ENCODE results near the gene TIAM1.

Gene TIAM1

GRCh38 chr21:31382060-31382459, 38.0 kb upstream of the TIAM1 start:
- no peaks in the 10 kb centered on the region for H3K27me3 ChIP-seq (replicated peaks)
- DNase-seq, result no peak
- no peaks in the 10 kb centered on the region for H3K36me3 ChIP-seq (replicated peaks)
- TF ChIP-seq CTCF (IDR thresholded peaks at IDR 0.05; ENCODE audit: low read depth, low read length, missing control alignments), result no peak
- no peak overlapping the region for H3K27ac ChIP-seq
- no peak overlapping the region for H3K4me3 ChIP-seq (ENCODE audit: low read depth, low read length)
- in situ Hi-C loops (cut with HindIII; ENCODE audit: low pct_ligation_motif_present, low sequenced_read_pairs), result no loop called here

- Histone ChIP-seq H3K4me3 (ENCODE audit: low read depth, low read length) (no peak overlapping the region), H3K36me3 (replicated peaks) (no peaks in the 10 kb centered on the region), H3K27me3 (replicated peaks) (no peaks in the 10 kb centered on the region), H3K27ac (no peak overlapping the region)
- in situ Hi-C loops (cut with HindIII; ENCODE audit: low pct_ligation_motif_present, low sequenced_read_pairs), result no loop called here
- no peak for DNase-seq
- TF ChIP-seq CTCF (IDR thresholded peaks at IDR 0.05; ENCODE audit: low read depth, low read length, missing control alignments), result no peak
Measured at GRCh38 chr21:31376301-31376700, 32.2 kb upstream of the TIAM1 start.

- no peak for DNase-seq
- in situ Hi-C loops (cut with HindIII; ENCODE audit: low pct_ligation_motif_present, low sequenced_read_pairs), result no loop called here
- Histone ChIP-seq H3K27me3 (replicated peaks) (no peaks in the 10 kb centered on the region), H3K27ac (no peak overlapping the region), H3K36me3 (replicated peaks) (no peaks in the 10 kb centered on the region), H3K4me3 (ENCODE audit: low read depth, low read length) (no peak overlapping the region)
- no peak for TF ChIP-seq CTCF (IDR thresholded peaks at IDR 0.05; ENCODE audit: low read depth, low read length, missing control alignments)
Measured at GRCh38 chr21:31374395-31374794, 30.3 kb upstream of the TIAM1 start.

- Histone ChIP-seq H3K27me3 (replicated peaks) (no peaks in the 10 kb centered on the region), H3K27ac (no peak overlapping the region), H3K4me3 (ENCODE audit: low read depth, low read length) (no peak overlapping the region), H3K36me3 (replicated peaks) (no peaks in the 10 kb centered on the region)
- no peak for TF ChIP-seq CTCF (IDR thresholded peaks at IDR 0.05; ENCODE audit: low read depth, low read length, missing control alignments)
- no peak for DNase-seq
- in situ Hi-C loops (cut with HindIII; ENCODE audit: low pct_ligation_motif_present, low sequenced_read_pairs), result no loop called here
Measured at GRCh38 chr21:31372471-31372765, 28.4 kb upstream of the TIAM1 start.

- DNase-seq, result no peak
Measured at GRCh38 chr21:31371715-31372470, 27.8 kb upstream of the TIAM1 start.

More at GRCh38 chr21:31371715-31372470, 27.8 kb upstream of the TIAM1 start:
- no peak overlapping the region for H3K4me3 ChIP-seq (ENCODE audit: low read depth, low read length)
- no peaks in the 10 kb centered on the region for H3K27me3 ChIP-seq (replicated peaks)
- H3K36me3 ChIP-seq (replicated peaks), result no peaks in the 10 kb centered on the region
- no peak for TF ChIP-seq CTCF (IDR thresholded peaks at IDR 0.05; ENCODE audit: low read depth, low read length, missing control alignments)
- H3K27ac ChIP-seq, result no peak overlapping the region
- in situ Hi-C loops (cut with HindIII; ENCODE audit: low pct_ligation_motif_present, low sequenced_read_pairs), result no loop called here
